ENCODE measurements around the gene CIITA.
A peak's percentile ranks its signal among the peaks of the same experiment; 100 is the strongest.
"Not testable (repeated sequence)": the region's sequence is repeated elsewhere in the genome, so short reads cannot be mapped to it uniquely, and the experiment has no call there.

CIITA gene

GRCh38 chr16:10957771-10958482 is 80.9 kb downstream of the CIITA start:
- no peak for DNase-seq

- no peak for DNase-seq
These were observed 82.2 kb downstream of the CIITA start for GRCh38 chr16:10959161-10959560.

GRCh38 chr16:10961231-10961630 is 84.2 kb downstream of the CIITA start:
- DNase-seq, result no peak

- peak; percentile 71 for DNase-seq
These were observed 87.3 kb downstream of the CIITA start for GRCh38 chr16:10964039-10964890.

- DNase-seq, result no peak
These were observed 87.9 kb downstream of the CIITA start for GRCh38 chr16:10964891-10965326.

- no peak for DNase-seq
These were observed 88.5 kb downstream of the CIITA start for GRCh38 chr16:10965440-10966061.

- DNase-seq, result no peak
These were observed 89.1 kb downstream of the CIITA start for GRCh38 chr16:10966129-10966528.

GRCh38 chr16:10966559-10966958 is 89.6 kb downstream of the CIITA start:
- not testable (repeated sequence) for DNase-seq

- DNase-seq, result no peak
These were observed 91.0 kb downstream of the CIITA start for GRCh38 chr16:10967986-10968385.

- no peak for DNase-seq
These were observed 91.5 kb downstream of the CIITA start for GRCh38 chr16:10968498-10968897.

GRCh38 chr16:10969615-10970014 is 92.6 kb downstream of the CIITA start:
- DNase-seq, result no peak

GRCh38 chr16:10970065-10970464 is 93.1 kb downstream of the CIITA start:
- DNase-seq, result no peak

- peak; percentile 22 for DNase-seq
These were observed 94.6 kb downstream of the CIITA start for GRCh38 chr16:10971560-10971961.

- no peak for DNase-seq
These were observed 95.3 kb downstream of the CIITA start for GRCh38 chr16:10972108-10972818.

- DNase-seq, result no peak
These were observed 95.9 kb downstream of the CIITA start for GRCh38 chr16:10972819-10973464.

- no peak for DNase-seq
These were observed 99.6 kb downstream of the CIITA start for GRCh38 chr16:10976634-10977033.

- no peak for DNase-seq
These were observed 101.1 kb downstream of the CIITA start for GRCh38 chr16:10978124-10978523.

GRCh38 chr16:10978871-10979446 is 102.0 kb downstream of the CIITA start:
- DNase-seq, result no peak

- DNase-seq, result no peak
These were observed 103.0 kb downstream of the CIITA start for GRCh38 chr16:10979717-10980601.

- no peak for DNase-seq
These were observed 103.8 kb downstream of the CIITA start for GRCh38 chr16:10980813-10981212.

GRCh38 chr16:10981697-10982216 is 104.8 kb downstream of the CIITA start:
- no peak for DNase-seq
